A549 (cell line): ENCODE data around the gene SHLD2. TPM values are rescaled to one million over a fixed set of nuclear protein-coding genes. Genes with fewer than 3 reads are reported as not detected.
"Not testable (repeated sequence)": the region's sequence is repeated elsewhere in the genome, so short reads cannot be mapped to it uniquely, and the experiment has no call there.

Source experiments
- ATAC-seq, 2 experiments: fragments of 200-7000 bp in 1 of 2; fragments of >200 bp in 1 of 2; cut with Nextera tagmentation in 1 of 2; cut with Tn5 transposase in 1 of 2; 3 replicates each; pipeline versions ENCODE4 v1.8.0 to v1.9.1; 2018 to 2020; ENCODE audit warnings: mild to moderate bottlenecking in 1 of 2, moderate library complexity in 1 of 2
- CTCF ChIA-PET: fragments of 300-600 bp; sonication (Branson Sonifier 250); formaldehyde crosslinking; extraction: SDS; loops from one replicate; lab custom pipeline; 2021; ENCODE audit warnings: antibody characterized with exemption, inconsistent platforms; lab: Yijun Ruan, JAX
- POLR2A ChIA-PET: fragments of 350-600 bp; formaldehyde crosslinking; extraction: SDS; loops from one replicate; lab custom pipeline; 2021; ENCODE audit warnings: antibody characterized with exemption, inconsistent platforms; lab: Yijun Ruan, JAX
- DNase-seq, 2 experiments: peaks; one replicate each; pipeline versions ENCODE4 v3.0.0 to v3.0.0-alpha.2; 2011 to 2016; ENCODE audit warnings: low read depth in 1 of 2, low spot score in 1 of 2
- FAIRE-seq: peaks from 2 replicates; lab custom pipeline; 2011; peaks lifted over from hg19 to GRCh38; lab: Jason Lieb, UNC
- H3K27ac ChIP-seq, 2 experiments: fragments of >200 bp; sonication (Bioruptor Twin); formaldehyde crosslinking; 3 replicates each; pipeline ENCODE4 v1.5.1; 2016 to 2017
- H3K4me1 ChIP-seq: fragments of >200 bp; sonication (Bioruptor Twin); formaldehyde crosslinking; 3 replicates; pipeline ENCODE4 v1.6.1; 2016
- H3K4me2 ChIP-seq: fragments of >200 bp; sonication (Bioruptor Twin); formaldehyde crosslinking; 3 replicates; pipeline ENCODE4 v1.6.1; 2016
- H3K4me3 ChIP-seq: fragments of >200 bp; sonication (Bioruptor Twin); formaldehyde crosslinking; 3 replicates; pipeline ENCODE4 v1.5.1; 2016
- H3K9me3 ChIP-seq: fragments of >200 bp; sonication (Bioruptor Twin); formaldehyde crosslinking; 3 replicates; pipeline ENCODE4 v1.6.1; 2016
- BHLHE40 ChIP-seq: IDR thresholded peaks from 2 replicates; pipeline ENCODE4 v1.6.1; 2012; ENCODE audit warnings: low read depth, low read length, inconsistent platforms
- CBX2 ChIP-seq: fragments of 200-600 bp; sonication (generic); IDR thresholded peaks from 2 replicates; pipeline ENCODE4 v1.6.1; 2016; ENCODE audit warnings: low read depth, mild to moderate bottlenecking, borderline replicate concordance
- CHD4 ChIP-seq: fragments of 200-600 bp; sonication (generic); IDR thresholded peaks from 2 replicates; pipeline ENCODE4 v1.6.1; 2016; ENCODE audit warnings: antibody characterized with exemption, mild to moderate bottlenecking, borderline replicate concordance
- EP300 ChIP-seq, 2 experiments: fragments of >200 bp; sonication (Bioruptor Twin); formaldehyde crosslinking; IDR thresholded peaks; 2 replicates in 1 of 2; 3 replicates in 1 of 2; pipeline ENCODE4 v1.6.1; 2016 to 2017
- JUNB ChIP-seq: fragments of >200 bp; sonication (Bioruptor Twin); formaldehyde crosslinking; IDR thresholded peaks from 2 replicates; pipeline ENCODE4 v1.6.1; 2016
- KDM5A ChIP-seq: fragments of 200-600 bp; sonication (generic); IDR thresholded peaks from 2 replicates; pipeline ENCODE4 v1.6.1; 2016; ENCODE audit warnings: antibody characterized with exemption, mild to moderate bottlenecking
- NR3C1 ChIP-seq: fragments of >200 bp; sonication (Bioruptor Twin); formaldehyde crosslinking; IDR thresholded peaks from 3 replicates; pipeline ENCODE4 v1.6.1; 2017
- RFX5 ChIP-seq: fragments of 450-650 bp; IDR thresholded peaks from 2 replicates; pipeline ENCODE4 v1.7.1; 2014; ENCODE audit warnings: antibody characterized with exemption, mild to moderate bottlenecking, moderate library complexity
- SMC3 ChIP-seq: fragments of >200 bp; sonication (Bioruptor Twin); formaldehyde crosslinking; IDR thresholded peaks from 3 replicates; pipeline ENCODE4 v1.6.1; 2018; ENCODE audit warnings: inconsistent platforms
- SREBF2 ChIP-seq: fragments of 450-650 bp; IDR thresholded peaks from 2 replicates; pipeline ENCODE4 v1.6.1; 2014; ENCODE audit warnings: mild to moderate bottlenecking, moderate library complexity
- TFCP2L1 ChIP-seq: fragments of 250-450 bp; sonication (Bioruptor Pico); IDR thresholded peaks from 2 replicates; pipeline ENCODE4 v1.5.0; 2021; ENCODE audit warnings: mild to moderate bottlenecking
- ZC3H11A ChIP-seq: fragments of 450-650 bp; IDR thresholded peaks from 2 replicates; pipeline ENCODE4 v1.6.1; 2014; ENCODE audit warnings: antibody characterized with exemption, mild to moderate bottlenecking
- ZFP36 ChIP-seq: fragments of 450-650 bp; IDR thresholded peaks from 2 replicates; pipeline ENCODE4 v1.6.1; 2014; ENCODE audit warnings: borderline replicate concordance; ENCODE audit not compliant: partially characterized antibody
- ZNF302 ChIP-seq: fragments of 250-450 bp; sonication (Bioruptor Pico); IDR thresholded peaks from 2 replicates; pipeline ENCODE4 v1.9.0; 2021; ENCODE audit warnings: inconsistent platforms, mild to moderate bottlenecking, moderate library complexity
- WGBS: methylation state at CpG from one replicate; pipeline ENCODE4 v1.1.6; 2017; ENCODE audit errors: missing lambda C conversion rate; 5-methylcytosine and 5-hydroxymethylcytosine counted together
- polyA plus RNA-seq, 4 experiments: library from polyadenylated mRNA; depleted of rRNA in 3 of 4; stranded (reverse); fragments of >200 nt; fragmentation: RNase III in 1 of 4; extraction: RNeasy Plus Mini Kit Qiagen cat#74134 plus additional on column Dnase treatment in 1 of 4; gene quantifications; 2 replicates in 3 of 4; 3 replicates in 1 of 4; pipeline ENCODE4 v1.2.3, GENCODE V29; 2011 to 2017
- TF ChIP-seq, protein P1 (sequence below): fragments of >200 bp; sonication (Bioruptor Twin); formaldehyde crosslinking; IDR thresholded peaks from 3 replicates; pipeline ENCODE4 v1.6.1; 2016
- TF ChIP-seq, protein P2 (sequence below): fragments of 150-350 bp; IDR thresholded peaks from 2 replicates; pipeline ENCODE4 v1.6.1; 2014; ENCODE audit warnings: low read depth, mild to moderate bottlenecking, low read length
- TF ChIP-seq, protein P3 (sequence below): IDR thresholded peaks from 2 replicates; pipeline ENCODE4 v1.6.1; 2012
- TF ChIP-seq, protein P4 (sequence below): IDR thresholded peaks from 2 replicates; pipeline ENCODE4 v1.6.1; 2012
- TF ChIP-seq, protein P5 (sequence below): fragments of 450-650 bp; IDR thresholded peaks from 2 replicates; pipeline ENCODE4 v1.6.1; 2014; ENCODE audit warnings: antibody characterized with exemption
- TF ChIP-seq, protein P6 (sequence below): fragments of 200-600 bp; sonication (generic); IDR thresholded peaks from 2 replicates; pipeline ENCODE4 v1.6.1; 2016; ENCODE audit warnings: antibody characterized with exemption, mild to moderate bottlenecking, moderate library complexity

SHLD2 gene
- polyA plus RNA-seq, 2 of the 4 experiments (the other 2 are of a cell fraction), result 22.9 to 45.4 TPM

DNA sequence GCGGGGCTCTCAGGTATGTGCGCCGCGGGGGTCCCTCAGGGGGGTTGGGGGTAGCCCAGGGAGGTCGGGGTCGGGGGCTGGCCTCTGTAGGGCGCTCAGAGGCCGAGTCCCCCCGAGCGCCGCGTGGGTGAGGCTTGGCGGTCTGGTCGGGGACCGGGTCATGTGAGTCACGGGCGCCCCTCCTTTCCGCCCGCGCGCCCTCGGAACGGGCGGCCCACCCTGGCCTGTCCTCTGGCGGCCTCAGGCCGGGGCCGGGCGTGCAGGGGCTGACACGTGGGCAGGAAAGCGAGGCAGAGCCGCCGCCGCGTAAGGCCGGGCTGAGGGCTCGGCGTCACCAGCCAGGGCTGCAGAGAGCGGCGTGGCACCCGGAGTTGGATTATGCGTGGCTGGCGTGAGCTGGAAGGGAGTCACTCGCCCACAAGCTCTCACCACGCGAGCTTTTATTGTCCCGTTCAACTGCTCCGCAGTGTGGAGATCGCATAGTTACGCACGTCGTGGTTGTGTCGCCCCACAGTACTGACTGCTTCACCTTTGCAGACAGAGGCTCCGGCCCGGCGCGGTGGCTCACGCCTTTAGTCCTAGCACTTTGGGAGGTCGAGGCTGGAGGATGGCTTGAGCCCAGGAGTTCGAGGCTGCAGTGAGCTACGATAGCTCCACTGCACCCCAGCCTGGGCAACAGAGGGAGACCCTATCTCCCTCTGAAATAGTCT, 385 bp downstream of the SHLD2 start (continued):
- no peak for TF ChIP-seq RFX5
- TF ChIP-seq, protein P1, sequence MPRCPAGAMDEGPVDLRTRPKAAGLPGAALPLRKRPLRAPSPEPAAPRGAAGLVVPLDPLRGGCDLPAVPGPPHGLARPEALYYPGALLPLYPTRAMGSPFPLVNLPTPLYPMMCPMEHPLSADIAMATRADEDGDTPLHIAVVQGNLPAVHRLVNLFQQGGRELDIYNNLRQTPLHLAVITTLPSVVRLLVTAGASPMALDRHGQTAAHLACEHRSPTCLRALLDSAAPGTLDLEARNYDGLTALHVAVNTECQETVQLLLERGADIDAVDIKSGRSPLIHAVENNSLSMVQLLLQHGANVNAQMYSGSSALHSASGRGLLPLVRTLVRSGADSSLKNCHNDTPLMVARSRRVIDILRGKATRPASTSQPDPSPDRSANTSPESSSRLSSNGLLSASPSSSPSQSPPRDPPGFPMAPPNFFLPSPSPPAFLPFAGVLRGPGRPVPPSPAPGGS, result peak; percentile 78
- TF ChIP-seq BHLHE40, result no peak
- TF ChIP-seq, protein P2, sequence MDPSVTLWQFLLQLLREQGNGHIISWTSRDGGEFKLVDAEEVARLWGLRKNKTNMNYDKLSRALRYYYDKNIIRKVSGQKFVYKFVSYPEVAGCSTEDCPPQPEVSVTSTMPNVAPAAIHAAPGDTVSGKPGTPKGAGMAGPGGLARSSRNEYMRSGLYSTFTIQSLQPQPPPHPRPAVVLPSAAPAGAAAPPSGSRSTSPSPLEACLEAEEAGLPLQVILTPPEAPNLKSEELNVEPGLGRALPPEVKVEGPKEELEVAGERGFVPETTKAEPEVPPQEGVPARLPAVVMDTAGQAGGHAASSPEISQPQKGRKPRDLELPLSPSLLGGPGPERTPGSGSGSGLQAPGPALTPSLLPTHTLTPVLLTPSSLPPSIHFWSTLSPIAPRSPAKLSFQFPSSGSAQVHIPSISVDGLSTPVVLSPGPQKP, result no peak
- TF ChIP-seq, protein P3, sequence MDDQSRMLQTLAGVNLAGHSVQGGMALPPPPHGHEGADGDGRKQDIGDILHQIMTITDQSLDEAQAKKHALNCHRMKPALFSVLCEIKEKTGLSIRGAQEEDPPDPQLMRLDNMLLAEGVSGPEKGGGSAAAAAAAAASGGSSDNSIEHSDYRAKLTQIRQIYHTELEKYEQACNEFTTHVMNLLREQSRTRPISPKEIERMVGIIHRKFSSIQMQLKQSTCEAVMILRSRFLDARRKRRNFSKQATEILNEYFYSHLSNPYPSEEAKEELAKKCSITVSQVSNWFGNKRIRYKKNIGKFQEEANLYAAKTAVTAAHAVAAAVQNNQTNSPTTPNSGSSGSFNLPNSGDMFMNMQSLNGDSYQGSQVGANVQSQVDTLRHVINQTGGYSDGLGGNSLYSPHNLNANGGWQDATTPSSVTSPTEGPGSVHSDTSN, result no peak; the same call in 1 of the 2 replicates
- no peak for TF ChIP-seq ZFP36
- no peak for TF ChIP-seq EP300 (IDR thresholded peaks at IDR 0.05)
- no peak for TF ChIP-seq NR3C1
- TF ChIP-seq, protein P4, sequence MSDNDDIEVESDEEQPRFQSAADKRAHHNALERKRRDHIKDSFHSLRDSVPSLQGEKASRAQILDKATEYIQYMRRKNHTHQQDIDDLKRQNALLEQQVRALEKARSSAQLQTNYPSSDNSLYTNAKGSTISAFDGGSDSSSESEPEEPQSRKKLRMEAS, result peak; percentile 97
- TF ChIP-seq CHD4, result no peak
- TF ChIP-seq, protein P5, sequence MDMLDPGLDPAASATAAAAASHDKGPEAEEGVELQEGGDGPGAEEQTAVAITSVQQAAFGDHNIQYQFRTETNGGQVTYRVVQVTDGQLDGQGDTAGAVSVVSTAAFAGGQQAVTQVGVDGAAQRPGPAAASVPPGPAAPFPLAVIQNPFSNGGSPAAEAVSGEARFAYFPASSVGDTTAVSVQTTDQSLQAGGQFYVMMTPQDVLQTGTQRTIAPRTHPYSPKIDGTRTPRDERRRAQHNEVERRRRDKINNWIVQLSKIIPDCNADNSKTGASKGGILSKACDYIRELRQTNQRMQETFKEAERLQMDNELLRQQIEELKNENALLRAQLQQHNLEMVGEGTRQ, result peak; percentile 74
- TF ChIP-seq KDM5A, result no peak
- TF ChIP-seq JUNB, result no peak
- TF ChIP-seq CBX2, result no peak
- TF ChIP-seq SMC3, result no peak
- no peak for TF ChIP-seq TFCP2L1
- TF ChIP-seq, protein P6, sequence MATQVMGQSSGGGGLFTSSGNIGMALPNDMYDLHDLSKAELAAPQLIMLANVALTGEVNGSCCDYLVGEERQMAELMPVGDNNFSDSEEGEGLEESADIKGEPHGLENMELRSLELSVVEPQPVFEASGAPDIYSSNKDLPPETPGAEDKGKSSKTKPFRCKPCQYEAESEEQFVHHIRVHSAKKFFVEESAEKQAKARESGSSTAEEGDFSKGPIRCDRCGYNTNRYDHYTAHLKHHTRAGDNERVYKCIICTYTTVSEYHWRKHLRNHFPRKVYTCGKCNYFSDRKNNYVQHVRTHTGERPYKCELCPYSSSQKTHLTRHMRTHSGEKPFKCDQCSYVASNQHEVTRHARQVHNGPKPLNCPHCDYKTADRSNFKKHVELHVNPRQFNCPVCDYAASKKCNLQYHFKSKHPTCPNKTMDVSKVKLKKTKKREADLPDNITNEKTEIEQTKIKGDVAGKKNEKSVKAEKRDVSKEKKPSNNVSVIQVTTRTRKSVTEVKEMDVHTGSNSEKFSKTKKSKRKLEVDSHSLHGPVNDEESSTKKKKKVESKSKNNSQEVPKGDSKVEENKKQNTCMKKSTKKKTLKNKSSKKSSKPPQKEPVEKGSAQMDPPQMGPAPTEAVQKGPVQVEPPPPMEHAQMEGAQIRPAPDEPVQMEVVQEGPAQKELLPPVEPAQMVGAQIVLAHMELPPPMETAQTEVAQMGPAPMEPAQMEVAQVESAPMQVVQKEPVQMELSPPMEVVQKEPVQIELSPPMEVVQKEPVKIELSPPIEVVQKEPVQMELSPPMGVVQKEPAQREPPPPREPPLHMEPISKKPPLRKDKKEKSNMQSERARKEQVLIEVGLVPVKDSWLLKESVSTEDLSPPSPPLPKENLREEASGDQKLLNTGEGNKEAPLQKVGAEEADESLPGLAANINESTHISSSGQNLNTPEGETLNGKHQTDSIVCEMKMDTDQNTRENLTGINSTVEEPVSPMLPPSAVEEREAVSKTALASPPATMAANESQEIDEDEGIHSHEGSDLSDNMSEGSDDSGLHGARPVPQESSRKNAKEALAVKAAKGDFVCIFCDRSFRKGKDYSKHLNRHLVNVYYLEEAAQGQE, result peak; percentile 22; the same call in 1 of the 2 replicates
- no peak for TF ChIP-seq SREBF2
- no peak for TF ChIP-seq ZNF302 (CRISPR knock-in tag)

DNA sequence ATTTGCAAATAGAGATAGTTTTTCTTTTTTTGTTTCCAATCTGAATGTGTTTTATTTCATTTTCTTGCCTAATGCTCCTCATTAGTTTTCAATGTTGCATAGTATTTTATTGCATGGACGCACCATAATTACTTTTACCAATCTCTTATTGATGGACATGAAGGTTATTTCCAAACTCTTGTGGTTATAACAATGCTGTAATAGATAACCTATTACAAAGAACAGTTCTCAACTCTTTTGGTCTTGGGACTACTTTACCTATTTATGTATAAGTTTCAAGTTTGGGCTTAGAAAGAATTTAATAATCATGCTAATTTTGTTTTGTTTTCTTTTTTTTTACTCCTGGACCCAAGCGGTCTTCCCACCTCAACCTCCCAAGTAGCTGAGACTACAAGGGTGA, 7.0 kb downstream of the SHLD2 start:
- DNase-seq (no peak), ATAC-seq (no peak), FAIRE-seq (no peak)
- CTCF ChIA-PET, result no interaction called here
- POLR2A ChIA-PET, result no interaction called here
- Histone ChIP-seq H3K9me3 (no peaks in the 10 kb centered on the region), H3K4me3 (no peak overlapping the region), H3K4me2 (no peak overlapping the region), H3K4me1 (peaks cover 3% of the 10 kb centered on the region; the same call in 1 of the 3 replicates), H3K27ac (no peak overlapping the region)
- 96% methylated on average over 2 of the region's 2 CpGs for WGBS
- no peak for TF ChIP-seq ZC3H11A
- no peak for TF ChIP-seq ZFP36

DNA sequence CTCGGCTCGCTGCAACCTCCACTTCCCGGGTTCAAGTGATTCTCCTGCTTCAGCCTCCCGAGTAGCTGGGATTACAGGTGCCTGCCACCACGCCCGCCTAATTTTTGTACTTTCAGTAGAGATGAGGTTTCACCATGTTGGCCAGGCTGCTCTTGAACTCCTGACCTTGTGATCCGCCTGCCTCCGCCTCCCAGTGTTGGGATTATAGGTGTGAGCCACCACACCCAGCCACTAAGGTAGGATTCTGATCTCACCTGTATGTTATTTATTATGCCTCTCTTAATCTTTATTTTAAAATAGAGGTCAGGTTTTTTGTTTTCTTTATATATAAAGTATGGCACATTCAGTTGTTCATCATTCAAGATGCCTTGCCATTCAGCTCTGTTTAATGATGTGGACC, 9.7 kb downstream of the SHLD2 start:
- DNase-seq, H3K9me3 ChIP-seq, ATAC-seq, H3K4me2 ChIP-seq, H3K4me3 ChIP-seq, FAIRE-seq, H3K27ac ChIP-seq, CTCF ChIA-PET, POLR2A ChIA-PET, H3K4me1 ChIP-seq: not testable (repeated sequence)
- 96% methylated on average over 8 of the region's 8 CpGs for WGBS
